Gastrocnemius medialis (tissue), 4 donors: ENCODE results near the gene SYTL1. TPM values are rescaled to one million over a fixed set of nuclear protein-coding genes. Genes with fewer than 3 reads are reported as not detected.

Experiments used
- ATAC-seq, 2 donors: fragments of 150-250 bp; one replicate each; pipeline ENCODE4 v1.9.1; 2016
- DNase-seq, 2 donors: peaks; one replicate each; pipeline ENCODE4 v3.0.0-alpha.2; 2019
- H3K27ac ChIP-seq, 4 donors: fragments of 200-600 bp; sonication (generic); 1 replicate in 1 of 4; 2 replicates in 3 of 4; pipeline ENCODE4 v1.5.1; 2016 to 2018; ENCODE audit warnings: mild to moderate bottlenecking in 2 of 4, moderate library complexity in 1 of 4
- H3K27me3 ChIP-seq, 3 donors: fragments of 200-600 bp; sonication (generic) in 2 of 3; 1 replicate in 1 of 3; 2 replicates in 2 of 3; pipeline versions ENCODE4 v1.5.1 to v1.6.0; 2016 to 2019; ENCODE audit warnings: mild to moderate bottlenecking in 1 of 3, moderate library complexity in 1 of 3
- H3K36me3 ChIP-seq, 2 donors: fragments of 200-600 bp; sonication (generic) in 1 of 2; one replicate each; pipeline ENCODE4 v1.5.1; 2017 to 2018
- H3K4me1 ChIP-seq, 2 donors: fragments of 200-600 bp; sonication (generic) in 1 of 2; one replicate each; pipeline ENCODE4 v1.5.1; 2016 to 2017; ENCODE audit warnings: mild to moderate bottlenecking in 2 of 2
- H3K4me3 ChIP-seq, 4 donors: fragments of 200-600 bp; sonication (generic) in 3 of 4; 1 replicate in 1 of 4; 2 replicates in 3 of 4; pipeline ENCODE4 v1.5.1; 2016 to 2019; ENCODE audit warnings: mild to moderate bottlenecking in 2 of 4
- H3K9me3 ChIP-seq, 3 donors: fragments of 200-600 bp; sonication (generic) in 2 of 3; 1 replicate in 1 of 3; 2 replicates in 2 of 3; pipeline ENCODE4 v1.5.1; 2016 to 2019
- CTCF ChIP-seq, 5 experiments: fragments of 450-650 bp in 3 of 5; fragments of 200-600 bp in 2 of 5; sonication (generic) in 2 of 5; IDR thresholded peaks in 4 of 5; conservative IDR thresholded peaks in 1 of 5; 1 replicate in 4 of 5; 2 replicates in 1 of 5; pipeline ENCODE4 v1.5.1; 2016 to 2019; ENCODE audit warnings: antibody characterized with exemption in 5 of 5, mild to moderate bottlenecking in 3 of 5, moderate library complexity in 3 of 5
- POLR2A ChIP-seq, 2 donors: fragments of 450-650 bp; IDR thresholded peaks; one replicate each; pipeline ENCODE4 v1.6.1; 2017; ENCODE audit warnings: antibody characterized with exemption in 2 of 2, mild to moderate bottlenecking in 2 of 2, moderate library complexity in 2 of 2
- in situ Hi-C, 4 donors: fragments of 200-750 bp; cut with MboI; loops; one replicate each; pipeline versions ENCODE4 v1.15.0 to v1.8.0; 2017; ENCODE audit warnings: low sequenced_read_pairs in 4 of 4
- intact Hi-C: fragments of 100-400 bp; cut with DNase I; formaldehyde crosslinking; loops from one replicate; pipeline ENCODE4 v1.15.1; 2023; ENCODE audit warnings: low total_unique reads
- total RNA-seq, 4 donors: library from RNA; depleted of rRNA; stranded (reverse); fragments of >200 nt; gene quantifications; one replicate each; pipeline versions ENCODE4 v1.1.0 to v1.2.3, GENCODE V29; 2016

The SYTL1 gene
- total RNA-seq, 4 donors from 2014 or later = 0.66 TPM; not detected in 3

- intact Hi-C loops = no loop called here
- no peaks in the 10 kb centered on the region for H3K9me3 ChIP-seq
- peaks cover 16 to 23% (median 22%) of the 10 kb centered on the region in 3 donors for H3K27me3 ChIP-seq
- no peaks in the 10 kb centered on the region for H3K36me3 ChIP-seq
- H3K27ac ChIP-seq = no peak overlapping the region
- H3K4me3 ChIP-seq = no peak overlapping the region
- TF ChIP-seq POLR2A (IDR thresholded peaks at IDR 0.05) (no peak), CTCF (IDR thresholded peaks at IDR 0.05 in 4 of 5, conservative IDR thresholded peaks at IDR 0.05 in 1 of 5) (no peak)
- in situ Hi-C loops = loop anchor here in 1 of 4 donors (10.0 kb wide), 1 partner anchor 80 kb away; the partner anchor contains the start of gene GPR3
- no peaks in the 10 kb centered on the region for H3K4me1 ChIP-seq
- DNase-seq = no peak
- no peak for ATAC-seq
Measured at GRCh38 chr1:27314737-27315136, 27.1 kb upstream of the SYTL1 start.

- Histone ChIP-seq H3K4me3 (no peak overlapping the region), H3K9me3 (no peaks in the 10 kb centered on the region), H3K27me3 (peaks cover 17 to 23% (median 23%) of the 10 kb centered on the region in 3 donors), H3K36me3 (no peaks in the 10 kb centered on the region), H3K4me1 (peaks cover 0 to 5% of the 10 kb centered on the region in 2 donors), H3K27ac (no peak overlapping the region)
- intact Hi-C loops (no loop called here), in situ Hi-C loops (loop anchor here in 1 of 4 donors (10.0 kb wide), 1 partner anchor 78 kb away; the partner anchor contains the start of gene GPR3)
- DNase-seq (no peak), ATAC-seq (no peak)
- TF ChIP-seq POLR2A (IDR thresholded peaks at IDR 0.05) (no peak), CTCF (IDR thresholded peaks at IDR 0.05 in 4 of 5, conservative IDR thresholded peaks at IDR 0.05 in 1 of 5) (no peak)
Measured at GRCh38 chr1:27316860-27317259, 25.0 kb upstream of the SYTL1 start.

- Histone ChIP-seq H3K4me3 (no peak overlapping the region), H3K9me3 (no peaks in the 10 kb centered on the region), H3K36me3 (no peaks in the 10 kb centered on the region), H3K27ac (no peak overlapping the region), H3K4me1 (peaks cover 5 to 11% of the 10 kb centered on the region in 2 donors), H3K27me3 (peaks cover 17 to 23% (median 23%) of the 10 kb centered on the region in 3 donors)
- TF ChIP-seq POLR2A (IDR thresholded peaks at IDR 0.05) (no peak), CTCF (IDR thresholded peaks at IDR 0.05 in 4 of 5, conservative IDR thresholded peaks at IDR 0.05 in 1 of 5) (no peak)
- in situ Hi-C loops = loop anchor here in 1 of 4 donors (10.0 kb wide), 1 partner anchor 77 kb away; the partner anchor contains the start of gene GPR3
- DNase-seq = no peak
- ATAC-seq = no peak
- intact Hi-C loops = no loop called here
Measured at GRCh38 chr1:27318136-27318535, 23.7 kb upstream of the SYTL1 start.

- Histone ChIP-seq H3K9me3 (no peaks in the 10 kb centered on the region), H3K4me1 (peaks cover 10 to 16% of the 10 kb centered on the region in 2 donors), H3K27me3 (peaks cover 17 to 23% (median 23%) of the 10 kb centered on the region in 3 donors), H3K4me3 (no peak overlapping the region), H3K27ac (no peak overlapping the region), H3K36me3 (no peaks in the 10 kb centered on the region)
- no peak for DNase-seq
- in situ Hi-C loops = loop anchor here in 1 of 4 donors (10.0 kb wide), 1 partner anchor 76 kb away; the partner anchor contains the start of gene GPR3
- TF ChIP-seq CTCF (IDR thresholded peaks at IDR 0.05 in 4 of 5, conservative IDR thresholded peaks at IDR 0.05 in 1 of 5) = no peak
- no peak for TF ChIP-seq POLR2A (IDR thresholded peaks at IDR 0.05)
- ATAC-seq = no peak
- intact Hi-C loops = no loop called here
Measured at GRCh38 chr1:27318596-27318995, 23.2 kb upstream of the SYTL1 start.
